ENCODE results near the gene CPED1. TPM values are rescaled to one million over a fixed set of nuclear protein-coding genes. Genes with fewer than 3 reads are reported as not detected.
"Not testable (repeated sequence)": the region's sequence is repeated elsewhere in the genome, so short reads cannot be mapped to it uniquely, and the experiment has no call there.

The CPED1 gene
- total RNA-seq, 1 donor from 2014 or later, result 4.3 TPM

DNA sequence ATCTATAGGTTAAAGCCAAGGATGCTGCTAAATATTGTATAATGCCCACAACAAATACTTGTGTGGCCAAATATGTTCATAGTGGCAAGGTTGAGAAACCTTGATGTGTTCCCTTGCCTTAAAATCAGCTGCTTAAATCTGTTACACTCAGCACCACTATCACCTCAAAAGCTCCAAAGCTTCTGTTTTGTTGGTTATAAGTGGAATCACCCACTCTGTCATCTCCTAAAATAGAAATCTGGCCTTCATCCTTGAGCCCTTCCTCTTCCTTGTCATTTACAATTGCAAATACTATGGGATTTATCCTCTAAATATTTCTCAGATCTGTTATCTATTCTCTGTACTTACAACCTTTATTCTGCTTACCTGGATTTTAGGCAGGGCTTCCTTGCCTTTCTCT lies 61.4 kb downstream of the CPED1 start:
- no peaks in the 10 kb centered on the region for H3K27me3 Mint-ChIP-seq (ENCODE audit: low read depth)
- peaks cover 5% of the 10 kb centered on the region for H3K9me3 Mint-ChIP-seq
- DNase-seq (ENCODE audit: low read depth, low spot score), result no peak
- H3K36me3 Mint-ChIP-seq (ENCODE audit: low read depth), result no peaks in the 10 kb centered on the region
- H3K4me3 Mint-ChIP-seq, result no peak overlapping the region
- no peak overlapping the region for H3K27ac Mint-ChIP-seq (ENCODE audit: unreplicated experiment)
- TF ChIP-seq, protein P1, sequence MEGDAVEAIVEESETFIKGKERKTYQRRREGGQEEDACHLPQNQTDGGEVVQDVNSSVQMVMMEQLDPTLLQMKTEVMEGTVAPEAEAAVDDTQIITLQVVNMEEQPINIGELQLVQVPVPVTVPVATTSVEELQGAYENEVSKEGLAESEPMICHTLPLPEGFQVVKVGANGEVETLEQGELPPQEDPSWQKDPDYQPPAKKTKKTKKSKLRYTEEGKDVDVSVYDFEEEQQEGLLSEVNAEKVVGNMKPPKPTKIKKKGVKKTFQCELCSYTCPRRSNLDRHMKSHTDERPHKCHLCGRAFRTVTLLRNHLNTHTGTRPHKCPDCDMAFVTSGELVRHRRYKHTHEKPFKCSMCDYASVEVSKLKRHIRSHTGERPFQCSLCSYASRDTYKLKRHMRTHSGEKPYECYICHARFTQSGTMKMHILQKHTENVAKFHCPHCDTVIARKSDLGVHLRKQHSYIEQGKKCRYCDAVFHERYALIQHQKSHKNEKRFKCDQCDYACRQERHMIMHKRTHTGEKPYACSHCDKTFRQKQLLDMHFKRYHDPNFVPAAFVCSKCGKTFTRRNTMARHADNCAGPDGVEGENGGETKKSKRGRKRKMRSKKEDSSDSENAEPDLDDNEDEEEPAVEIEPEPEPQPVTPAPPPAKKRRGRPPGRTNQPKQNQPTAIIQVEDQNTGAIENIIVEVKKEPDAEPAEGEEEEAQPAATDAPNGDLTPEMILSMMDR (conservative IDR thresholded peaks at IDR 0.05), result no peak
- peaks cover 9% of the 10 kb centered on the region for H3K4me1 Mint-ChIP-seq

DNA sequence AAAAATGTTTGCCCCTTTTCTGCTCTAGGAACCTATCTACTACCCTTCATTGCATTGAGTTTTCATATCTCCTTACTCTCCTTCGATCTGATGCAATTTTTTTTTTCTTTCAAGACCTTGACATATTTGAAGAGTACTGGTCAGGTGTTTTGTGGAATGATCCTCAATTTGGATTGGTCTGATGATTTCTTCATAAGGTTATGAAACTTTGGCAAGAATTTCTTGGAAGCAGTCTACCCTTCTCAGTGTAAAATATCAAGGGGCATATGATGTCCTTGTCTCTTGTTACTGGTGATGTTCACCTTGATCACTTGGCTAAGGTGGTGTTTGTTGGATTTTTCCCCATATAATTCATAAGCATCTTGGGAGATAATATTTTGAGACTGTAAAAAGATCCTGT lies 64.7 kb downstream of the CPED1 start:
- H3K27ac Mint-ChIP-seq (ENCODE audit: unreplicated experiment), result no peak overlapping the region
- H3K4me3 Mint-ChIP-seq, result no peak overlapping the region
- H3K9me3 Mint-ChIP-seq, result peaks cover 5% of the 10 kb centered on the region
- H3K36me3 Mint-ChIP-seq (ENCODE audit: low read depth), result no peaks in the 10 kb centered on the region
- DNase-seq (ENCODE audit: low read depth, low spot score), result no peak
- no peaks in the 10 kb centered on the region for H3K27me3 Mint-ChIP-seq (ENCODE audit: low read depth)
- TF ChIP-seq, protein P1 (conservative IDR thresholded peaks at IDR 0.05), result no peak
- H3K4me1 Mint-ChIP-seq, result peaks cover 9% of the 10 kb centered on the region

DNA sequence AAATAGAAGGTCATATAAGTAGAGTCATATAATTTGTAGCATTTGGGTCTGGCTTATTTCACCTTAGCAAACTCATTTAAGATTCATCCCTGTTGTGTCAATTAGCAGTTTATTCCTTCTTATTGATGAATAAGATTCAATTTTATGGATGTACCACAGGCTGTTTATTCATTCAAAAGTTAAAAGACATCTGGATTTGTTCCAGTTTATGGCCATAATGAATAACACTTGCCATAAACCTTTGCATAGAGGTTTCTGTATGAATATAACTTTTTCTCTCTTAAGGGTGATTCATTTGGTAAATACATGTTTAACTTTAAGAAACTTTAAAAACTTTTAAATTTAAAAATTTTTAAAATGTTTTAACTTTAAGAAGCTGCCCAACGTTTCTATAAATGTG lies 66.4 kb downstream of the CPED1 start:
- no peak for DNase-seq (ENCODE audit: low read depth, low spot score)
- H3K27me3 Mint-ChIP-seq (ENCODE audit: low read depth), result no peaks in the 10 kb centered on the region
- TF ChIP-seq, protein P1 (conservative IDR thresholded peaks at IDR 0.05), result no peak
- H3K4me1 Mint-ChIP-seq, result peaks cover 3% of the 10 kb centered on the region
- H3K9me3 Mint-ChIP-seq, result peaks cover 2% of the 10 kb centered on the region
- no peak overlapping the region for H3K4me3 Mint-ChIP-seq
- no peaks in the 10 kb centered on the region for H3K36me3 Mint-ChIP-seq (ENCODE audit: low read depth)
- no peak overlapping the region for H3K27ac Mint-ChIP-seq (ENCODE audit: unreplicated experiment)

DNA sequence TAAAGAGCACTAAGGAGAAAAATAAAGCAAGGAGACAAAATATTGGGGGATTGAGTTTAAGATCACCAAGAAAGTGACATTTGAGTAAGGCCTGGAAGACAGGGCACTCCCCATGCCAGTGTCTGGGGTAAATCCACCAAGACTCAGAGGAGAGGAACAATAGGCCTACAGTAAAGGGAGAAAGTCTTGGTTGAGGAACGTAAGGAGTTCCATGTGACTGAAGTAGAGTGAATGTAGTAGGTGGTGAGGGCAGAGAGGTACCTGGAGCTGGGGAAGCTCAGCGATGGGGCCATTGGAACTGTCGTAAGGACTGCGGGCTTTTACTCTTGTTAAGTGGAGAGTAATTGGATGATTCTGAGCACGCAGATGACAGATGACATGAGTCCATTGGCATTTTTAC lies 69.4 kb downstream of the CPED1 start:
- Mint-ChIP-seq H3K4me1 (peaks cover 12% of the 10 kb centered on the region), H3K9me3 (peaks cover 2% of the 10 kb centered on the region), H3K27me3 (ENCODE audit: low read depth) (no peaks in the 10 kb centered on the region), H3K27ac (ENCODE audit: unreplicated experiment) (no peak overlapping the region), H3K4me3 (no peak overlapping the region), H3K36me3 (ENCODE audit: low read depth) (no peaks in the 10 kb centered on the region)
- no peak for DNase-seq (ENCODE audit: low read depth, low spot score)
- TF ChIP-seq, protein P1 (conservative IDR thresholded peaks at IDR 0.05), result no peak

DNA sequence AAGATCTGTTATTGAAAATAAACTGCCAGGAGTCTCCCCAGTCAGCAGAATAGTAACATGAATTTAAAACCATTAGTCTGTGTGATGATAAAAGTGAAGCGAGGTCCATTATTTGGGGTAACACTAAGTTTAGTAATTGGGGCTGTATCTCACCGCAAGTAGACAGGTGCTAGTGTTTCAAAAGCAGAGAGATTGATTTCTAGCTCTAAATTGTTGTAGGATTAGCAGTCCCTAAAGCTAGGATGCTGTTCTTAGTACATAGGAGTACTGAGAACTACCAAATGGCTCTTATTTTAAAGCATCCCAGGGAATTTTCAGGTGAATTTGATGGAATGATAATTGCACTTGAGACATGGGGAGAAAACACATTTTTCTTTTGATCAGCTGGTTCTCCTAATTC lies 70.5 kb downstream of the CPED1 start:
- Mint-ChIP-seq H3K27me3 (ENCODE audit: low read depth) (no peaks in the 10 kb centered on the region), H3K4me1 (peaks cover 16% of the 10 kb centered on the region), H3K9me3 (no peaks in the 10 kb centered on the region), H3K36me3 (ENCODE audit: low read depth) (no peaks in the 10 kb centered on the region), H3K4me3 (no peak overlapping the region), H3K27ac (ENCODE audit: unreplicated experiment) (no peak overlapping the region)
- no peak for DNase-seq (ENCODE audit: low read depth, low spot score)
- TF ChIP-seq, protein P1 (conservative IDR thresholded peaks at IDR 0.05), result no peak

DNA sequence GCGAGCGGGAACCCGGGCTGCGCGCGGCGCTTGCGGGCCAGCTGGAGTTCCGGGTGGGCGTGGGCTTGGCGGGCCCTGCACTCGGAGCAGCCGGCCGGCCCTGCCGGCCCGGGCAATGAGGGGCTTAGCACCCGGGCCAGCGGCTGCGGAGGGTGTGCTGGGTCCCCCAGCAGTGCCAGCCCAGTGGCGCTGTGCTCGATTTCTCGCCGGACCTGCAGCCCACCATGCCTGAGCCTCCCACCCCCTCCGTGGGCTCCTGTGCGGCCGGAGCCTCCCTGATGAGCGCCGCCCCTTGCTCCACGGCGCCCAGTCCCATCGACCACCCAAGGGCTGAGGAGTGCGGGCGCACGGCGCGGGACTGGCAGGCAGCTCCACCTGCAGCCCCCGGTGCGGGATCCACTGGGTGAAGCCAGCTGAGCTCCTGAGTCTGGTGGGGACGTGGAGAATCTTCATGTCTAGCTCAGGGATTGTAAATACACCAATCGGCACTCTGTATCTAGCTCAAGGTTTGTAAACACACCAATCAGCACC lies 71.5 kb downstream of the CPED1 start:
- not testable (repeated sequence) for H3K36me3 Mint-ChIP-seq (ENCODE audit: low read depth); H3K4me3 Mint-ChIP-seq; DNase-seq (ENCODE audit: low read depth, low spot score); H3K9me3 Mint-ChIP-seq; H3K27me3 Mint-ChIP-seq (ENCODE audit: low read depth); H3K27ac Mint-ChIP-seq (ENCODE audit: unreplicated experiment)
- peaks cover 24% of the 10 kb centered on the region for H3K4me1 Mint-ChIP-seq
